HEK293T (cell line): ENCODE data around the gene IDS.
"Not testable (repeated sequence)": the region's sequence is repeated elsewhere in the genome, so short reads cannot be mapped to it uniquely, and the experiment has no call there.

ENCODE experiments used
- CTCF ChIA-PET: fragments of 350-600 bp; formaldehyde crosslinking; extraction: SDS; loops from one replicate; lab custom pipeline; 2021; ENCODE audit warnings: antibody characterized with exemption, inconsistent platforms; lab: Yijun Ruan, JAX
- POLR2A ChIA-PET: fragments of 350-600 bp; formaldehyde crosslinking; extraction: SDS; loops from one replicate; lab custom pipeline; 2020; ENCODE audit warnings: antibody characterized with exemption, inconsistent platforms; lab: Yijun Ruan, JAX
- DNase-seq: peaks from one replicate; pipeline ENCODE4 v3.0.0; 2012; ENCODE audit warnings: mixed read lengths; ENCODE audit errors: extremely low spot score
- ARNT ChIP-seq: fragments of 450-650 bp; IDR thresholded peaks from 2 replicates; pipeline ENCODE4 v1.6.1; 2017; ENCODE audit warnings: mild to moderate bottlenecking
- BHLHE40 ChIP-seq: fragments of 450-650 bp; IDR thresholded peaks from 2 replicates; pipeline ENCODE4 v1.6.1; 2016; ENCODE audit warnings: mild to moderate bottlenecking, moderate library complexity, borderline replicate concordance
- CTBP1 ChIP-seq: fragments of 450-650 bp; IDR thresholded peaks from 2 replicates; pipeline ENCODE4 v1.6.1; 2016; ENCODE audit warnings: borderline replicate concordance
- ELF4 ChIP-seq: fragments of 450-650 bp; IDR thresholded peaks from 2 replicates; pipeline ENCODE4 v1.6.1; 2017; ENCODE audit warnings: antibody characterized with exemption
- FOXA1 ChIP-seq: fragments of 450-650 bp; IDR thresholded peaks from 2 replicates; pipeline ENCODE4 v1.6.1; 2016; ENCODE audit warnings: mild to moderate bottlenecking
- FOXK2 ChIP-seq: fragments of 450-650 bp; IDR thresholded peaks from 2 replicates; pipeline ENCODE4 v1.6.1; 2016; ENCODE audit warnings: mild to moderate bottlenecking
- FOXM1 ChIP-seq: fragments of 450-650 bp; IDR thresholded peaks from 2 replicates; pipeline ENCODE4 v1.6.1; 2017; ENCODE audit warnings: mild to moderate bottlenecking, borderline replicate concordance
- HDGF ChIP-seq: fragments of 450-650 bp; IDR thresholded peaks from 2 replicates; pipeline ENCODE4 v1.6.1; 2017; ENCODE audit warnings: antibody characterized with exemption, borderline replicate concordance
- L3MBTL2 ChIP-seq: fragments of 450-650 bp; conservative IDR thresholded peaks from 2 replicates; pipeline ENCODE4 v1.6.1; 2016; ENCODE audit warnings: mild to moderate bottlenecking
- LEF1 ChIP-seq: fragments of 450-650 bp; IDR thresholded peaks from 2 replicates; pipeline ENCODE4 v1.6.1; 2017; ENCODE audit warnings: mild to moderate bottlenecking, borderline replicate concordance
- NFRKB ChIP-seq: fragments of 450-650 bp; IDR thresholded peaks from 2 replicates; pipeline ENCODE4 v1.6.1; 2016; ENCODE audit warnings: mild to moderate bottlenecking, moderate library complexity
- SP1 ChIP-seq: fragments of 450-650 bp; IDR thresholded peaks from 2 replicates; pipeline ENCODE4 v1.6.1; 2017
- SUZ12 ChIP-seq: fragments of 450-650 bp; IDR thresholded peaks from 2 replicates; pipeline ENCODE4 v1.6.1; 2016; ENCODE audit warnings: mild to moderate bottlenecking
- TARDBP ChIP-seq: fragments of 450-650 bp; IDR thresholded peaks from 2 replicates; pipeline ENCODE4 v1.6.1; 2016
- ZNF384 ChIP-seq: fragments of 450-650 bp; IDR thresholded peaks from 2 replicates; pipeline ENCODE4 v1.6.1; 2016
- TF ChIP-seq, protein P1 (sequence below): fragments of 450-650 bp; IDR thresholded peaks from 2 replicates; pipeline ENCODE4 v1.6.1; 2016

Gene IDS

GRCh38 chrX:149504915-149505651, at the start of gene IDS:
TSS of gene IDS (minus strand) at chrX:149505306. CDS start at chrX:149505137, 169 bp downstream.
- peak; percentile 92 for DNase-seq
- ChIA-PET CTCF (no interaction called here), POLR2A (interaction anchor here (0.6 to 1.3 kb wide), 4 partner anchors 24 to 1607 kb away, joined by 3 to 8 read pairs (median 3); partner anchors contain the start of gene EOLA1)
- TF ChIP-seq FOXK2 (no peak), ARNT (no peak), BHLHE40 (no peak), FOXM1 (no peak), LEF1 (no peak), FOXA1 (no peak), NFRKB (no peak), TARDBP (no peak), ELF4 (no peak), L3MBTL2 (no peak; the same call in none of the 2 replicates), CTBP1 (no peak), ZNF384 (no peak), SUZ12 (no peak), HDGF (no peak)
- TF ChIP-seq, protein P1, sequence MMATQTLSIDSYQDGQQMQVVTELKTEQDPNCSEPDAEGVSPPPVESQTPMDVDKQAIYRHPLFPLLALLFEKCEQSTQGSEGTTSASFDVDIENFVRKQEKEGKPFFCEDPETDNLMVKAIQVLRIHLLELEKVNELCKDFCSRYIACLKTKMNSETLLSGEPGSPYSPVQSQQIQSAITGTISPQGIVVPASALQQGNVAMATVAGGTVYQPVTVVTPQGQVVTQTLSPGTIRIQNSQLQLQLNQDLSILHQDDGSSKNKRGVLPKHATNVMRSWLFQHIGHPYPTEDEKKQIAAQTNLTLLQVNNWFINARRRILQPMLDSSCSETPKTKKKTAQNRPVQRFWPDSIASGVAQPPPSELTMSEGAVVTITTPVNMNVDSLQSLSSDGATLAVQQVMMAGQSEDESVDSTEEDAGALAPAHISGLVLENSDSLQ: no peak

GRCh38 chrX:149551939-149552248, 46.8 kb upstream of the IDS start:
- DNase-seq, CTCF ChIA-PET, POLR2A ChIA-PET: not testable (repeated sequence)

DNA sequence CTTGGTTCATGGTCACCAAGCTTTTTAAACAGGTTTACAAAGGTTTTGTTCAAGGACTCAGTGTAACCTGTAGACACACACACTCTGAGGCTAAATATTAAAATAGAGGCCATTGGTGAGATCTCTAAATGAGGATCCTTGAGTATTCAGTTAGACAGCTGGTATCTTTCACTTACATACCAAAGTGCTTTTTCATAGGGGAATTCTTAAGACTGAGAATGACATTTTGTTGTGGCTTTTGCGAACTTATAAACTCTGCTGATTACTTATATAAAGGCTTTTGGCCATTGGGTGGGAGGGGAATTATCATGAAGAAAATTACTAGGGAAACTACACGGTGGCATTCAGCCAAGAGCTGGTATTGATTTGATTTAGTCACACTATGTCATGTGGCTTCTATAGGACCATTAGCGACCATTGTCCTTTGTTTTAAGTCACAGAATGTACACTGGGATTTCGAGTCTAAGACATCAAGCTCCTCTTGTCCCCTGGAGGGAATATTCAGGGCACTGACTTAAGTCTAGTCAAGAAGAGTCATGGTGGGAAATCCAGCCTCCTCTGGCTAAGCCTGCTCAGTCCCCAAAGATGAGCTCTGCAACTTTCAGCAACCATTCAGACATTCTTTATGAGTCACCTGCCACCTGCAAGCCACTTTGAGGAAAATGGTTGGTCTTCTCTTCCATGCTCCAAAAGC, 46.3 kb upstream of the IDS start:
- POLR2A ChIA-PET, DNase-seq, CTCF ChIA-PET: not testable (repeated sequence)

DNA sequence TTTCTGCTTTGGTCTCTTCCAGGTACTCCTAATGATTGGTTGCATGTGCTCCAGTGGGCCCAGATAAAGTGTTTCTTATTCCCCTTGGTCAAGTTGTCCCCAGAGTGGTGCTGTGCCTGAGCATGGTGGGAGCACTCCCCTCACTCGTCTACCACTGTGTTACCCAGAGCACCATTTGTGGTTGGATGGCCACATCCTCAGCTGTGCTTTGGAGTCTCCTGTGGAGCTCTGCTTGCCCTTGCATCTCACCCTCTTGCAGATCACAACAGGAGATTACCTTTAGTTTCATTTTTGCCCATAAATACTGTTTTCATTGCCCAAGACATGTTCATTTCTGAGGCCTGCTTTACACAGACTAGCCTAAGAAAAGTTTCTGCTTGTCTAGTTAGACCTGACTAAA, 45.3 kb upstream of the IDS start:
- DNase-seq, CTCF ChIA-PET, POLR2A ChIA-PET: not testable (repeated sequence)

- POLR2A ChIA-PET, CTCF ChIA-PET, DNase-seq: not testable (repeated sequence)
Measured at GRCh38 chrX:149549701-149550100, 44.6 kb upstream of the IDS start, which contains the start of gene HSFX3. TSS of gene HSFX3 (minus strand) at chrX:149549924. CDS start at chrX:149549852, 72 bp downstream.

- POLR2A ChIA-PET, CTCF ChIA-PET, DNase-seq: not testable (repeated sequence)
Measured at GRCh38 chrX:149547782-149548181, 42.7 kb upstream of the IDS start.

DNA sequence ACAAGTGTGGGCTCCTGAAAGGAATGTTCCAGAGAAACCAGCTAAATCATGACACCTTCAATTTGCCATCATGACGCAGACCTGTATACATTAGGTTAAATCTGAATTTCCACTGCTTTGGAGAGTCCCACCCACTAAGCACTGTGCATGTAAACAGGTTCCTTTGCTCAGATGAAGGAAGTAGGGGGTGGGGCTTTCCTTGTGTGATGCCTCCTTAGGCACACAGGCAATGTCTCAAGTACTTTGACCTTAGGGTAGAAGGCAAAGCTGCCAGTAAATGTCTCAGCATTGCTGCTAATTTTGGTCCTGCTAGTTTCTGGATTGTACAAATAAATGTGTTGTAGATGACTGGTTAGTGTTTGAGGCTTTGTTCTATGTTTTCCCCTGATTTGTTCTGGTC, 41.9 kb upstream of the IDS start:
- DNase-seq, CTCF ChIA-PET, POLR2A ChIA-PET: not testable (repeated sequence)

GRCh38 chrX:149545545-149546543, 40.7 kb upstream of the IDS start:
- DNase-seq, CTCF ChIA-PET, POLR2A ChIA-PET: not testable (repeated sequence)

DNA sequence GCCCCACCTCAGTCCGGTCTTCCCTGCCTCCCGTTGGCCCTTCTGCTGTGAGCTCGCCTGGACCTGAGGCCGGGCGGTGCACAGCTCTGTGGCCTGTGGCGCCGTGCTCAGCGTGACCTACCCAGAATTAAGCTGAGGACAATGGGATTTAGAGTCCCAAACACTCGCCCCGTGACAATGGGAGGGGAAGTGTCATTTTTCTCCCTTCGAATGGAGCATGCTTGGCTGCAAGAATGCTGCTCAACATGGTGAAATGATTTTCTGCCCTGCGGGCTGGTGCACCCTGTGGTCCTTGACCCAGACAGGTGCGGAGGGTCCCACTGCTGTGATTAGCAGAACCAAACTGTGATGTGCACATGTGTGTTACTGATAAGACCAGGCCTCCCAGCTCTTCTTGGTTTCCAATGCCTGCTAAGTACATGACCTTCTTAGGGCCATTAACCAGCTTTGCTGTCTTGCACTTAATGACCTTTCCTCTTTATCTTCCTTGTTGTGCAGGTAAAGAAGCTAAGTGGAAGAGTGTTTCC, 36.5 kb upstream of the IDS start:
- CTCF ChIA-PET: no interaction called here
- TF ChIP-seq ZNF384 (no peak), ELF4 (no peak), SUZ12 (no peak), LEF1 (no peak), BHLHE40 (no peak), SP1 (no peak), TARDBP (no peak), NFRKB (no peak), FOXK2 (no peak), HDGF (no peak), FOXA1 (no peak), ARNT (no peak)
- no peak for DNase-seq
- POLR2A ChIA-PET: interaction anchor here (2.4 kb wide), 1 partner anchor 29 kb away, joined by 5 read pairs; no protein-coding TSS in a partner anchor
